ENCODE results near the gene FGFR2.

GRCh38 chr10:121519411-121519810, 78.8 kb downstream of the FGFR2 start:
- TF ChIP-seq CTCF (IDR thresholded peaks at IDR 0.05; ENCODE audit: insufficient read depth, low read depth, low read length) = no peak
- no peak for TF ChIP-seq EZH2 (IDR thresholded peaks at IDR 0.05; ENCODE audit: insufficient read depth, low read length)

Measured in astrocyte (in vitro differentiated cells and primary cell).